ENCODE data around the gene PSMF1.
"Not testable (repeated sequence)": the region's sequence is repeated elsewhere in the genome, so short reads cannot be mapped to it uniquely, and the experiment has no call there.

The PSMF1 gene

DNA sequence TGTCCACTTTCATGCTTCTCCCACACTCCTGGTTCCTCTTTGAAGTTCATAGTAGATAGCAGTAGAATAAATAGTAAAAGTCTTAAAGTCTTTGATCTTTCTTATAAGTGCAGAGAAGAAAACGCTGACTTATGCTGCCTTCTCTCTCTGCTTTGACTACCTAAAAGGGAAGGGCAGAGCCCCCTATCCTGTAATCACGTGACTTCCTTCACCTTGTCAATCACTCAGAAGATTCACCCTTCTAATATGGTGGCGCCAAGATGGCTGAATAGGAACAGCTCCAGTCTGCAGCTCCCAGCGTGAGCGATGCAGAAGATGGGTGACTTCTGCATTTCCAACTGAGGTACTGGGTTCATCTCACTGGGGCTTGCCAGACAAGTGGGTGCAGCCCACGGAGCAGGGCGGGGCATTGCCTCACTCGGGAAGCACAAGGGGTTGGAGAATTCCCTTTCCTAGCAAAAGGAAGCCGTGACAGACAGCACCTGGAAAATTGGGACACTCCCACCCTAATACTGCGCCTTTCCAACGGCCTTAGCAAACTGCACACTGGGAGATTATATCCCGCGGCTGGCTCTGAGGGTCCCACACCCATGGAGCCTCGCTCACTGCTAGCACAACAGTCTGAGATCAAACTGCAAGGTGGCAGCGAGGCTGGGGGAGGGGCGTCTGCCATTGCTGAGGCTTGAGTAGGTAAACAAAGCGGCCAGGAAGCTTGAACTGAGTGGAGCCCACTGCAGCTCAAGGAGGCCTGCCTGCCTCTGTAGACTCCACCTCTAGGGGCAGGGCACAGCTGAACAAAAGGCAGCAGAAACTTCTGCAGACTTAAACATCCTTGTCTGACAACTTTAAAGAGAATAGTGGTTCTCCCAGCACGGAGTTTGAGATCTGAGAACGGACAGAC is 98.4 kb downstream of the PSMF1 start:
- not testable (repeated sequence) for DNase-seq

Measured in activated naive CD4-positive, alpha-beta T cell treated with anti-CD3 and anti-CD28 coated beads, Interleukin-2, amount 50 U/mL, for 16 hours (primary cell).